Activated gamma-delta T cell (primary cell): Measurements from ENCODE around the gene RNF212.

Experiments
- DNase-seq: peaks from one replicate; lab custom pipeline; 2025; lab: John Stamatoyannopoulos, UW

Gene RNF212

GRCh38 chr4:1036095-1036494 is 77.3 kb downstream of the RNF212 start:
- DNase-seq = no peak

DNA sequence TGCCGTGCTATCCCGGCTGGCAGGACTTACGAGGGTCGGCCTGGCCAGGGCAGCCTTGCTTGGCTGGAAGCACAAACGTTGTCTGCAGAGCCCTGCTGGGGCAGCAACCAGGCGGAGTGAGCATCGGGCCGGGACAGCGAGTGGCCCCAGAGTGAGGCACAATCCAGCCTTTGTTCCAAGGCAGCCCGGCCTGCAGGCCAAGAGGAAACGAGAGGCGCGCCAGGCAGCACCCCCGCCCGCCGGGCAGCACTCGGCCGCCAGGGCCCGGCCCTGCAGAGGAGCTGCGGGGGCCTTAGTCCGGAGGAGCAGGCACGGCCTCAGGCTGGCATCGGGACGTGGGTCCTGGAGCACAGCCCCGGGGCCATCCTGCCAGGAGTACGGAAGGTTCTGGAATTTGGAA is 77.9 kb downstream of the RNF212 start:
- no peak for DNase-seq

- DNase-seq = no peak
Measured at GRCh38 chr4:1033840-1034551, 79.4 kb downstream of the RNF212 start.

GRCh38 chr4:1032861-1033260 is 80.5 kb downstream of the RNF212 start:
- DNase-seq = no peak

GRCh38 chr4:1031956-1032795 is 81.2 kb downstream of the RNF212 start:
- no peak for DNase-seq

DNA sequence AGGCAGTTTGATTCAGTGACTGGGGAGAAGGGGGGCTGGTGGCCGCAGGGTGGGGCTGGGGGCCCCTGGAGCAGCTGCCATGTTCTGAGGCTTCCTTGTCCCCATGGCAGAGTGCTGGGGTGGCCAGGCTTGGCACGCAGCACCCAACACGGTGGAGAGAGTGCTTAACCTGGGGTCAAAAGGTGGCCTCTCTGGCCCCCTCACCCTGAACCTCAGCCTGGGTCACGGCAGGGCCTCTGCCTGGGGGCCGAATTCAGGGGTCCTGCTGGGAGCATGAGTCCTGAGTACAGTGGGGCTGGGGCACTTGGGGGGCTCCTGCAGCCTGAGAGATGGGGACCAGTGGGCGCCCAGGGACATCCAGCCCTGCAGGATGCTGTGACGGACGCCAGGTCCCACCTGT is 82.0 kb downstream of the RNF212 start:
- DNase-seq = no peak

GRCh38 chr4:1030559-1030958 is 82.8 kb downstream of the RNF212 start:
- DNase-seq = no peak

DNA sequence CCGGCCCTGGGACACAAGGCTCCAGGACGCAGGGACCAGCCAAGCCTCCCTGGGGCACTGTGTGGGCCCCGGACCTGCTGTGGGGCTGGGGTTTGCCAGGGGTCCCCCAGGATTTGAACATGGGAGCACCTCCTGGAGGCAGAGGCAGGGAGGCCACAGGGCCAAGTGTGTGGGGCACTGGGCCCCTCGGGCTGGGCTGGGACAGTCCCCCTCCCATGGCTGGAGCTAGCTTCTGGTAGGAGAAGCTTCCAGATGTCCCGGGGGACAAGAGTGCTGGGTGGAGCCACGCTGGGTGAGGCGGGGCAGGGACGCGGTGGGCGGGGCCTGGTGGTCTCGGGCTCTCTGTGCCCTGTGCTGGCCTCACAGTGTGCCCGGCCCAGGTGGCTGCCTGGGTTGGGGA is 83.3 kb downstream of the RNF212 start:
- DNase-seq = no peak

- no peak for DNase-seq
Measured at GRCh38 chr4:1029529-1029928, 83.8 kb downstream of the RNF212 start.

DNA sequence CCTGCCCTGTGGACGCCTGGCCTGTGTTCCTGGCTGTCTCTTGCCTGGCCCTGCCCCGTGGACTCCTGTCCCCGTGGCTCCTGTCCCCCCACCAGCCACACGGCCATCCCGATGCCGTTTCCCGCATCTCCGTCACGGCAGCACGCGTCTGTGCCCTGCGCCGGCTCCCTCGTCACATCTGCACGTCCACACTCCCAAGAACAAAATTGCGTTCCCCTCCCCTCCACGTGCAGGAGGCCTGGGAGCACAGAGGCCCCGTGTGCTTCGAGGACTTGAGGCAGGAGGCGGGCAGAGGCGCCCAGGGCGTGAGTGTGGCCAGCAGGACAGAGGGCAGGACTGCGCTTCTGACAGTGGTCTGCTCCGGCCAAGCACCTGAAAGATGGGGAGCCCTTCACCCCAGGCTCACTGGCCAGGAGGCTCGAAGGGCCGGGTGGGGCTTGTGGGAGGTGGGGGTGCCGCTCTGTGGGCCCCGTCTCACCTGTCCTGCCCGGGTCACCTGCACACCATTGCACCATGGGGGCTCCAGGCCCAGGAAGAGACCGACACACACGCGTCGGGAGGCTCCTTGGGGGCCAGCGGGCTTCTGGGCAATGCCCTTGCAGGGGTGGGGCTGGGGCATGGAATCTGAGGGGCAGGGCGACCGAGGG is 84.7 kb downstream of the RNF212 start:
- no peak for DNase-seq

DNA sequence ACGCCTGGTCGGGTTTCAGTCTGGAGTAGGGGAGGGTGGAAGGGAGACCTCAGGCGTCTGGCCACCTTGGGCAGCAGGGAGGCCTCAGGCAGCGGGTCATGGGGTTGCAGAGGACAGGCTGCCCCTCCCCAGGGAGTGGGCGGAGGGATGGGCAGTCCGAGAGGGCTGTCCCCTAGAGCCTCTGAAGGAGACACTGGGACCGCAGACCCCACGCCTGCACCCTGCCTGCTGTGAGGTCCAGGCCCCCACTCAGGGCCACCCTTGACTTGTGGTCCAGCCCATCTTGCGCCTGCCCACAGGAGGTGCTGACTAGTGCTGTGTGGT is 85.5 kb downstream of the RNF212 start:
- DNase-seq = no peak

GRCh38 chr4:1027219-1027914 is 86.0 kb downstream of the RNF212 start:
- DNase-seq = no peak

GRCh38 chr4:1026115-1026514 is 87.2 kb downstream of the RNF212 start:
- DNase-seq = no peak

DNA sequence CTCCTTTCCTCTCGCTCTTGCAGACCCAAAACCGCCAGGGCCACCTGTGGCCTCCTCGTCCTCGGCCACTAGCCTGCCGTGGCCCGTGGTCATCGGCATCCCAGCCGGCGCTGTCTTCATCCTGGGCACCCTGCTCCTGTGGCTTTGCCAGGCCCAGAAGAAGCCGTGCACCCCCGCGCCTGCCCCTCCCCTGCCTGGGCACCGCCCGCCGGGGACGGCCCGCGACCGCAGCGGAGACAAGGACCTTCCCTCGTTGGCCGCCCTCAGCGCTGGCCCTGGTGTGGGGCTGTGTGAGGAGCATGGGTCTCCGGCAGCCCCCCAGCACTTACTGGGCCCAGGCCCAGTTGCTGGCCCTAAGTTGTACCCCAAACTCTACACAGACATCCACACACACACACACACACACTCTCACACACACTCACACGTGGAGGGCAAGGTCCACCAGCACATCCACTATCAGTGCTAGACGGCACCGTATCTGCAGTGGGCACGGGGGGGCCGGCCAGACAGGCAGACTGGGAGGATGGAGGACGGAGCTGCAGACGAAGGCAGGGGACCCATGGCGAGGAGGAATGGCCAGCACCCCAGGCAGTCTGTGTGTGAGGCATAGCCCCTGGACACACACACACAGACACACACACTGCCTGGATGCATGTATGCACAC is 88.3 kb downstream of the RNF212 start:
- no peak for DNase-seq

- no peak for DNase-seq
Measured at GRCh38 chr4:1023895-1024740, 89.2 kb downstream of the RNF212 start.

GRCh38 chr4:1023075-1023640 is 90.2 kb downstream of the RNF212 start:
- no peak for DNase-seq

DNA sequence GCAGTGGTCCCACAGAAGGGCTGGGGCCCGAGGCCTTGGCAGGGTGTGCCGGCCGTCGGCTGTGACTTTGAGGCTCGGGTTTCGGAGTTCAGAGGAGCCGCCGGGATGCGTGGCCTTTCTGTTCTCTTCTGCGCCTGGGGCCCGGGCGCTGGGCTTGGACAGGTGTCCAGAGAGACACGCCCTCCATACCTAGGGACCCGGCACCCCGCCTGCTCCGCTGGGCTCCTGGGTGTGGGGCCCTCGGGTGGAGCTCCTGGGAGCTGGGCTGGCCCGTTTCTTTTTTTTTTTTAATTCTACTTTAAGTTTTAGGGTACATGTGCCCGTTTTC is 90.7 kb downstream of the RNF212 start:
- no peak for DNase-seq

DNA sequence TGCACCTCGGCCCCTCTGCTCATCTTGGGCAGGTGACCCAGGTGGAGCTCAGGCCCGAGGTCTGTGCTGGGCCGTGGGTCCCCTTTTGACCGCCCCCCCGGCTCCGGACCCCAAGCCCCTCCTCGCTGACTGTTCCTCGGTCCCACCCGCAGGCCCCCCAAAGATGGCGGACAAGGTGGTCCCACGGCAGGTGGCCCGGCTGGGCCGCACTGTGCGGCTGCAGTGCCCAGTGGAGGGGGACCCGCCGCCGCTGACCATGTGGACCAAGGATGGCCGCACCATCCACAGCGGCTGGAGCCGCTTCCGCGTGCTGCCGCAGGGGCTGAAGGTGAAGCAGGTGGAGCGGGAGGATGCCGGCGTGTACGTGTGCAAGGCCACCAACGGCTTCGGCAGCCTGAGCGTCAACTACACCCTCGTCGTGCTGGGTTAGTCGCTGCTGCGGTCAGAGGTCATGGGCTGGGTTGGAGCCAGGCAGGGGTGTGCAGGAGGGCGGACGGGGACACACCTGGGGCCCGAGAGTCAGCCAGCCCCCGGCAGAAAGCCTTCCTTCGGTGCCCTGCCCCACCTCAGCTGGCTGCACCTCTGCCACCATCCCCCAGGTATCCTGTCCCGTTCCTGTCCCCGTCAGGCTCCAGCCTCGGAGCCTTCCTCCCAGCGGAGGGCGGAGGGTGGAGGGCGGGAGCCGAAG is 91.2 kb downstream of the RNF212 start:
- DNase-seq = no peak
